Neural crest cell (in vitro differentiated cells): ENCODE data around the gene CSNK1D. TPM values are rescaled to one million over a fixed set of nuclear protein-coding genes. Genes with fewer than 3 reads are reported as not detected.

Experiments
- DNase-seq: peaks from one replicate; pipeline ENCODE4 v3.0.0; 2021; ENCODE audit warnings: low read depth, mixed read lengths, low spot score
- H3K27ac Mint-ChIP-seq: one replicate; pipeline ENCODE4 v1.8.0; 2021; ENCODE audit warnings: mild to moderate bottlenecking, mixed read lengths; ENCODE audit not compliant: unreplicated experiment
- H3K27me3 Mint-ChIP-seq: 2 replicates; pipeline ENCODE4 v1.8.0; 2021; ENCODE audit warnings: low read depth, mild to moderate bottlenecking, mixed read lengths
- H3K36me3 Mint-ChIP-seq: 2 replicates; pipeline ENCODE4 v1.8.0; 2021; ENCODE audit warnings: low read depth, mild to moderate bottlenecking, mixed read lengths
- H3K4me1 Mint-ChIP-seq: 2 replicates; pipeline ENCODE4 v1.8.0; 2021; ENCODE audit warnings: mixed read lengths
- H3K4me3 Mint-ChIP-seq: one replicate; pipeline ENCODE4 v1.8.0; 2021; ENCODE audit warnings: mild to moderate bottlenecking, mixed read lengths
- H3K9me3 Mint-ChIP-seq: 2 replicates; pipeline ENCODE4 v1.8.0; 2021; ENCODE audit warnings: mixed read lengths
- CTCF ChIP-seq: fragments of 200-600 bp; sonication (generic); conservative IDR thresholded peaks from 2 replicates; pipeline ENCODE4 v1.5.0; 2021; ENCODE audit warnings: antibody characterized with exemption, mild to moderate bottlenecking
- total RNA-seq: library from RNA; stranded (reverse); gene quantifications from 2 replicates; pipeline ENCODE4 v1.2.1, GENCODE V29; 2021

The CSNK1D gene
- total RNA-seq, 1 donor from 2014 or later: 165 TPM

GRCh38 chr17:82304826-82305726 is 31.6 kb upstream of the CSNK1D start:
- TF ChIP-seq CTCF: no peak
- peaks cover 16% of the 10 kb centered on the region for H3K27me3 Mint-ChIP-seq
- no peak for DNase-seq
- H3K4me1 Mint-ChIP-seq: peaks cover under 1% of the 10 kb centered on the region
- no peaks in the 10 kb centered on the region for H3K9me3 Mint-ChIP-seq
- peak overlapping the region; percentile 19 for H3K27ac Mint-ChIP-seq
- no peaks in the 10 kb centered on the region for H3K36me3 Mint-ChIP-seq
- H3K4me3 Mint-ChIP-seq: no peak overlapping the region

- DNase-seq: no peak
- Mint-ChIP-seq H3K9me3 (no peaks in the 10 kb centered on the region), H3K4me3 (no peak overlapping the region), H3K27ac (no peak overlapping the region), H3K36me3 (no peaks in the 10 kb centered on the region), H3K27me3 (peaks cover 15% of the 10 kb centered on the region), H3K4me1 (peaks cover 3% of the 10 kb centered on the region)
- no peak for TF ChIP-seq CTCF
Measured at GRCh38 chr17:82303944-82304808, 30.7 kb upstream of the CSNK1D start.

- Mint-ChIP-seq H3K4me3 (no peak overlapping the region), H3K27ac (no peak overlapping the region), H3K27me3 (peaks cover 9% of the 10 kb centered on the region), H3K9me3 (no peaks in the 10 kb centered on the region), H3K36me3 (no peaks in the 10 kb centered on the region), H3K4me1 (peaks cover 3% of the 10 kb centered on the region)
- TF ChIP-seq CTCF: no peak
- DNase-seq: no peak
Measured at GRCh38 chr17:82302991-82303943, 29.8 kb upstream of the CSNK1D start.

- DNase-seq: no peak
- Mint-ChIP-seq H3K4me1 (peaks cover 3% of the 10 kb centered on the region), H3K27ac (no peak overlapping the region), H3K9me3 (no peaks in the 10 kb centered on the region), H3K36me3 (no peaks in the 10 kb centered on the region), H3K27me3 (peaks cover 9% of the 10 kb centered on the region), H3K4me3 (no peak overlapping the region)
- TF ChIP-seq CTCF: no peak
Measured at GRCh38 chr17:82302568-82302963, 29.1 kb upstream of the CSNK1D start.
